GM12878 (cell line): ENCODE results near the gene TTC17.

Experiments used
- CTCF ChIP-seq, 3 experiments: IDR thresholded peaks in 2 of 3; conservative IDR thresholded peaks in 1 of 3; 2 replicates each; pipeline ENCODE4 v1.5.1; 2011; ENCODE audit warnings: low read depth in 3 of 3, low read length in 3 of 3, mild to moderate bottlenecking in 3 of 3, control low read depth in 2 of 3, moderate library complexity in 2 of 3, inconsistent platforms in 1 of 3, mixed read lengths in 1 of 3; ENCODE audit not compliant: control insufficient read depth in 2 of 3, insufficient read depth in 1 of 3; ENCODE audit errors: extremely low read depth in 1 of 3
- EZH2 ChIP-seq: IDR thresholded peaks from 2 replicates; pipeline ENCODE4 v1.6.1; 2012; ENCODE audit warnings: low read depth, mild to moderate bottlenecking, control low read depth, inconsistent platforms, low read length, borderline replicate concordance; ENCODE audit not compliant: control insufficient read depth
- NFIC ChIP-seq: IDR thresholded peaks from 2 replicates; pipeline ENCODE4 v1.6.1; 2012; ENCODE audit warnings: low read depth, mild to moderate bottlenecking, inconsistent platforms, low read length, moderate library complexity
- NR2C2 ChIP-seq: IDR thresholded peaks from 2 replicates; pipeline ENCODE4 v1.6.1; 2011; ENCODE audit warnings: borderline replicate concordance, low read depth; ENCODE audit not compliant: control insufficient read depth, insufficient read length
- POLR2A ChIP-seq: IDR thresholded peaks from 2 replicates; pipeline ENCODE4 v1.6.1; 2011; ENCODE audit warnings: low read depth, mild to moderate bottlenecking, low read length
- ZBED1 ChIP-seq: IDR thresholded peaks from 2 replicates; pipeline ENCODE4 v1.6.1; 2016; ENCODE audit warnings: borderline replicate concordance
- ZBTB33 ChIP-seq: fragments of 450-650 bp; IDR thresholded peaks from 2 replicates; pipeline ENCODE4 v1.6.1; 2017; ENCODE audit warnings: mild to moderate bottlenecking
- ZNF217 ChIP-seq: fragments of 450-650 bp; IDR thresholded peaks from 2 replicates; pipeline ENCODE4 v1.6.1; 2017; ENCODE audit warnings: antibody characterized with exemption, mild to moderate bottlenecking
- TF ChIP-seq, protein P1 (sequence below): fragments of 450-650 bp; IDR thresholded peaks from 2 replicates; pipeline ENCODE4 v1.6.1; 2018; ENCODE audit warnings: borderline replicate concordance, mild to moderate bottlenecking; ENCODE audit not compliant: partially characterized antibody

DNA sequence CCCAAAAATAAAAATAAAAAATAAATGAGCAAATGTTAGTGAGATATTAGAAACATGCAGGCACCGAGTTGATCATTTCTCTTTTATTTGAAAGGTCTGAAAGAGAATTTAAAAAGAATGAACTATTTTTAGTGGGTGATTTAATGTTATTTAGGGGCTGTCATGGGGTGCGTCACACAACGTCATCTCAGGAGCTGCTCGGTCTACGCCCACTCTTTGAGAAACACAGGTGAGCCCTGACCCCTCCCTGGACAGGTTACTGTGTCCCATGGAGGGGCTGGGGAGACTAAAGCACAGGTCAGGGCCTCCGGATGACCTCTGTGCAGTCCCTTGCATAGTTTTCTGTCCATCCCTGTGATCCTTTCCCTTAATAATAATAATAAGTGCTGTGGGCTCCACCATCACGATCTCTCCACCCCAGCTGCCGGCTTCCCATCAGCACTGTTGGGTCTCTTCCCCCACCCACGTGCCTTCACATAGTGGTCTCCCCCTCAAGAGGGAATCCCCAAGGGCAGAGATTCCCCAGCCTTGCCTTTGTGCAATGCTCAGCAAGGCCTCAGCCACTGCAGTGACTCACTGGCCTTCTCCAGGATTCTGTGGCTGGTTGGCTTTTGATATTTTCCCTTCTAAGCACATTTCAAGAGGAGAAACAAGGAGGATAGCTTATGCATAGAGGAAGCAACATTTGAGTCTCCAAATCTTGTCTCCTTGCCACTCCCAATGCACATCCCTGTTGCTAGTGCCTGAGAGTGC, 159.9 kb downstream of the TTC17 start:
- no peak for TF ChIP-seq NFIC
- TF ChIP-seq ZBTB33: no peak
- TF ChIP-seq CTCF (IDR thresholded peaks at IDR 0.05 in 2 of 3, conservative IDR thresholded peaks at IDR 0.05 in 1 of 3; ENCODE audit: control insufficient read depth in 2 of 3, extremely low read depth in 1 of 3, insufficient read depth in 1 of 3, low read depth in 3 of 3, low read length in 3 of 3): no peak
- TF ChIP-seq POLR2A: no peak
- TF ChIP-seq, protein P1, sequence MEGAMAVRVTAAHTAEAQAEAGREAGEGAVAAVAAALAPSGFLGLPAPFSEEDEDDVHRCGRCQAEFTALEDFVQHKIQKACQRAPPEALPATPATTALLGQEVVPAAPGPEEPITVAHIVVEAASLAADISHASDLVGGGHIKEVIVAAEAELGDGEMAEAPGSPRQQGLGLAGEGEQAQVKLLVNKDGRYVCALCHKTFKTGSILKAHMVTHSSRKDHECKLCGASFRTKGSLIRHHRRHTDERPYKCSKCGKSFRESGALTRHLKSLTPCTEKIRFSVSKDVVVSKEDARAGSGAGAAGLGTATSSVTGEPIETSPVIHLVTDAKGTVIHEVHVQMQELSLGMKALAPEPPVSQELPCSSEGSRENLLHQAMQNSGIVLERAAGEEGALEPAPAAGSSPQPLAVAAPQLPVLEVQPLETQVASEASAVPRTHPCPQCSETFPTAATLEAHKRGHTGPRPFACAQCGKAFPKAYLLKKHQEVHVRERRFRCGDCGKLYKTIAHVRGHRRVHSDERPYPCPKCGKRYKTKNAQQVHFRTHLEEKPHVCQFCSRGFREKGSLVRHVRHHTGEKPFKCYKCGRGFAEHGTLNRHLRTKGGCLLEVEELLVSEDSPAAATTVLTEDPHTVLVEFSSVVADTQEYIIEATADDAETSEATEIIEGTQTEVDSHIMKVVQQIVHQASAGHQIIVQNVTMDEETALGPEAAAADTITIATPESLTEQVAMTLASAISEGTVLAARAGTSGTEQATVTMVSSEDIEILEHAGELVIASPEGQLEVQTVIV: no peak
- no peak for TF ChIP-seq NR2C2
- TF ChIP-seq EZH2: no peak
- TF ChIP-seq ZBED1: no peak
- TF ChIP-seq ZNF217: no peak
